Stimulated activated CD8-positive, alpha-beta memory T cell treated with anti-CD3 and anti-CD28 coated beads, Interleukin-12 subunit alpha, Interleukin-12 subunit beta, amount 100 ng/mL, for 24 hours (primary cell): ENCODE measurements around the gene PLB1.

Source experiments
- DNase-seq: peaks from one replicate; pipeline ENCODE4 v3.0.0-alpha.2; 2020; ENCODE audit errors: extremely low read depth

PLB1 gene

DNA sequence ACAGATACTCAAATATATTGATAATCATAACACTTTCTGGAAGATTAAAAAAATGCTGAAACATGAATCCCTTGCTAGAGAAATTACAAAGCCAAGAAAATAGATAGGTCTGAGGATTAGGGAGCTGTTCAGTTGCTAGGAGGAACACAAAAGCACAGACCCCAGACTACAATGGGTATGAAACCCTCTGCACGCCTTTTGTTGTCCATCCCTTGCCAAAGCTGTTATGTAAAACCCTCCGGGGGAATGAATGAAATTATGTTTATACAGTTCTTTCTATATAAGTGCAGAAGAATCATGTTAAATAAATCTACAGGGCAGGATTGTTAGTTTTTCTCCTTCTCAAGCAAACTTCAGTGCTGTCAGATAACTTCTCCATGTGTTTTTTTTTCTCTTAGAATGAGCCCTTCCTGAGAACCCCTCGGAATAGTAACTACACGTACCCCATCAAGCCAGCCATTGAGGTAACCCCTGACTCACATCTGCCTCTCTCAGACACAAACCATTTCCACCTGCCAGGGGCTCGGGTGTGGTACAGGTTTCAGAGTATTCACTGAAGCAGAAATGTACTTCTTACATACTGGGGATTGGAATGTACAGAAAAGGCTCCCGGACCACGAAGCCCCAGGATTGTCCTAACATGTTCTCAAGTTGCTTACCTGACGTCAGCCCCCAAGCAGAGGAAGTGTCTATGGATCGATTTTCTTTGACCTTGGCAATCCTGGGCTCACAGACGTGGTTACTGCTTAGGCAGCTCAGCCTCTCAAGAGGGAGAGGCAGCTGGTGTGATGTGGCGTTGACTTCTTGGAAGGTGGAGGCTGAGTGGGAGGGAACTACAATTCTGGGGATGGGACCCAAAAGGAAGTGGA lies 118.0 kb downstream of the PLB1 start:
- no peak for DNase-seq

GRCh38 chr2:28615706-28616105 lies 119.8 kb downstream of the PLB1 start:
- no peak for DNase-seq

DNA sequence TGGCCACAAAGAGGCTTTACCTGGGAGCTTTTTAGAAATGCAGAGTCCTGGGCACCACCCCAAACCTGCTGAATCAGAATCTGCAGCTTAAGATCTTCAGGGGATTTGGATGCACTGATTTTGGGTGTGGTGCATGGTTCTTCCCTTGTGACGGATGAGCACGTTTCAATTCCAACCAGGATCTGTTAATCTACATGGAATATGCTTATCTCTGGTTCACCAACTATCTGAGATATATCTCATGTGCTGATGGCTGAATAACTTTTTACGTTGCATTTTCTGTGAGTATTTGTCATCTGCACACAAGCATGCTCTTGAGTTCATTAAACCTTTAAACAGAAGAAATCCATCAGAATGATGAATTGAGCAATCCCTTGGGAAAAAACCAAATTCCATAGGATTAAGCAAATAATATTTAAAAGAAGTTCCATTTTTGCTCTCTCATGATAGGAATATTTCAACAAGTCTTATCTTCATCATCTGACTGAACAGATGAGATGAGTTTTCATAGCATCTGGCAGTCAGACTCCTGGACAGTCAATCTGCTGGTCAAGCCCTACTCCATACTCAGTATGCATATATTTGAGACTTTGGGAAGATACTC lies 120.6 kb downstream of the PLB1 start:
- DNase-seq = no peak

DNA sequence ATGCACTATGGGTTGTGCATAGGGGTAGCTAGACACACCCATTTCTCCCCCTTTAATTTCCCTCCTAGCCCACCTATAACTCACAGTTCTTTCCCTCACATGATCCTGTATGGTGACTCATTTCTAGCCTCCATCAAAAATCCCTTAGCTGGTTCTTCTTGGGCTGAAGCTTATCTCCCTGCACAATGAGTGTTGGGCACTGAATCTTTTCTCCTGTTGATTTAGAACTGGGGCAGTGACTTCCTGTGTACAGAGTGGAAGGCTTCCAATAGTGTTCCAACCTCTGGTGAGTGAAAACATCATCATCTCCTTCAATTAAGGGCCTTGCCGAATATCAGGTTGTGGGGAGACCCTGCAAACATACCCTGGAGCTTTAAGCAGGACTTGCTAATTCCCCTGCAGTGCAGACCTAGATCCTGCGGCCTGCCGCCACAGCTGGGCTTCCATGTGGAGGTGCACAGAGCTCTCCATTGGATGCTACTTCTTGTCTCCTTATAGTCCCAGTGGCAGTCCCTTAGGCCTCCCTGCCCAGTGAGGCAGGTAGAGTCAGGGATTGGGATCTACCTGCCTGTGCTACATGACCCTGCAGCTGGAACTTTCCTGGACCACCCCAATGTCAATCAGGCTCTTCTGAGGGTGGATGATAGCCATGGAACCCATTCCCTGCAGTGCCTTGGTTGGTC lies 121.8 kb downstream of the PLB1 start:
- no peak for DNase-seq

- DNase-seq = no peak
Observed at GRCh38 chr2:28618221-28619141, 122.6 kb downstream of the PLB1 start.

- no peak for DNase-seq
Observed at GRCh38 chr2:28619213-28620196, 123.6 kb downstream of the PLB1 start.

DNA sequence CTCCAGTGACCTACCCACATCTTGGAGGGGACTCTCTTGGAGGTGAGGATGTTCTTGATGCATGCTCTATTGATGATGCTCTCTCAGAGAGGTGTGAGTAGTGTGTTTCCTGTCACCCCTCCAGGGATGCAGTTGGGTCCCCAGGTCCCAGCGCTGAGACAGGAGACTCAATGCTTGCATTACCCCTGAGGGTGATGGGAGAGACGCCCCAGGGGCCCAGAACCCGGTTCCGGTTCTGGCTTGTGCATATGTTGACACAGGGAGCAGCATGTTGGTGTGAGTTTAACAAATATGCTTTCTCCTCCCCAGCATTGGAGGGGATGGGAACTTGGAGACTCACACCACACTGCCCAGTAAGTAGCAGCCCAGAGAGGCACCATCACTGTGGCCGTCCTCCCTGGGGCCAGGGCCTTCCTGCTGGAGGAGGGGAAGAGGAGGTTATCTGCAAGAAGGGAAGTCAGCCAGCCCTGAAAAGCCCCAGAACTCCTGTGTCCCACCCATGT lies 124.5 kb downstream of the PLB1 start:
- no peak for DNase-seq

DNA sequence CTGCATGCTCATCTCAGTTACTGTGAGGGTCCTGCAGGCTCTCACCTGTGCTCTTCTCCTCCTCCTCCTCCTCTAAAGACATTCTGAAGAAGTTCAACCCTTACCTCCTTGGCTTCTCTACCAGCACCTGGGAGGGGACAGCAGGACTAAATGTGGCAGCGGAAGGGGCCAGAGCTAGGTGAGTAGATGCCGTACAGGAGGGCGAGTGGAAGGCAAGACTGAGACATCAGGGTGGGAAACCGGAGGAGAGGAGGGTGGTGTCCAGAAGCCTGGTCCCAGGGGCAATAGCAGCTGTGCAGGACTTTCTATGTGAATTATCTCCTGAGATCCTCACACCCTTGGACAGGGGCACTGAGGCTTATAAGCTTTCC lies 124.9 kb downstream of the PLB1 start:
- no peak for DNase-seq

- peak; percentile 47 for DNase-seq
Observed at GRCh38 chr2:28621172-28622100, 125.6 kb downstream of the PLB1 start.

- DNase-seq = no peak
Observed at GRCh38 chr2:28622101-28622499, 126.2 kb downstream of the PLB1 start.

- DNase-seq = no peak
Observed at GRCh38 chr2:28623582-28624405, 127.9 kb downstream of the PLB1 start.

GRCh38 chr2:28624436-28624792 lies 128.6 kb downstream of the PLB1 start:
- no peak for DNase-seq

DNA sequence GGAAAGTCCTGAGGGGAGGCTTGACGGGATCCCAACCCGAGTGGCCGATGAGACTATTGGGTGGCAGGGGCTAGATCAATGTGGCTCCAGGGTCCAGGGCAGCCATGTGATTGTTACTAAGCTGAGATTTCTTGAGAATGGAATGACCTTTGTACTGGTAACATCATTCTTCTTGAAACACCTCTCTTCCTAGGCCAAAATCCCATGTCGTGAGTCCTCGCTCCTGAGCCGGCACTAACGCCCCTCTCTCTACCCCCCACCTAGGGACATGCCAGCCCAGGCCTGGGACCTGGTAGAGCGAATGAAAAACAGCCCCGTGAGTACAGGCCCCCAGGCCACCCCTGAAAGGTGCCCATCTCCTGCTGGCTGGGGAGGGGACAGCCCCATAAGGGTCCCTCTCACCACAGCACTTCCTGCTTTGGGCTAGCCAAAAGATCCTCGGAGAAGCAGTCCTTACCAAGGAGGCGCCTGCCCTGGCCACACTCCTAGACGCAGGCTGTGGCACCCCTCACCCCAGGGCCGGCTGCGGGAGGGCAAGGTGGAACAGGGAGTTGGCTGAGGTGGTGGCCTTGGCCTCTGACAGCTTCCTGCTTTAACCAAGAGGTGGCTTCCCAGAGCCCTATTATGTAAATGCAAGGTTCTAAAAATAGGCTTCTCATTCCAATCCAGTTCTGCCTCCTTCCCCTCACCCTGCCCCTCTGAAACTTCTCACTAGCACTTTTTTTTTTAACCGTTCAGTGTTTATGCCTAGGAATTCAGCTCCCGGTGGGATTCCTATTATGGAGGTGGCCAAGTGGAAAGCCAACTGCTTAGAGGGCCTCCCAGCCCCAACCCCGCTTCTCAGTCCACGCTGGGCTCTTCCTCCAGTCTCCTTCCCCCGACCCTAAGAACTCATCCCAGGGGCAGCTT lies 129.2 kb downstream of the PLB1 start:
- DNase-seq = no peak

GRCh38 chr2:28626376-28626775 lies 130.5 kb downstream of the PLB1 start:
- DNase-seq = no peak

DNA sequence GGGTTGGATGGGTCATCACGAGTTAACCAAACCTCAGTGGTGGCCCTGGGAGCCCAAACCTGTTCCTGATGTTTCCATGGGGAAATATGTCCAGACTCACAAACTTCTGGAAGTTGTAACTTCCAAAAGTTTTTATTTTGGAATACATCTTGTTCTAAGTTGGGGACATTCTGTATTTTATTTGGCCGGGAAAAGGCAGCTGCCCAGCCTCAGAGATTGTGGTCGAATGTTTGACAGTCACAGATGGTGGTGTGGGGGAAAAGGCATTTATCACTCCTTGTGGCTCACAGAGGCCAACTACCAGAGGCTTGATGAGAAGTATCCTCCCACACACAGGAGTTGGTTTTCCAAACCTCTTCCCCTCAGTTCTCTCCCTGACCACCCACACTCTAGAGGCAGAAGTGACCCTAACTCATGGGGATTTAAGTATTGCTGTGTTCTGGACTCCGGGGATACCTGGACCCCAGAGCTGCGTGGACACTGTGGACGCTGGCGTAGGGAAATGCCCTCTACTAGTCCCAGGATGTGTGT lies 131.1 kb downstream of the PLB1 start:
- DNase-seq = no peak

DNA sequence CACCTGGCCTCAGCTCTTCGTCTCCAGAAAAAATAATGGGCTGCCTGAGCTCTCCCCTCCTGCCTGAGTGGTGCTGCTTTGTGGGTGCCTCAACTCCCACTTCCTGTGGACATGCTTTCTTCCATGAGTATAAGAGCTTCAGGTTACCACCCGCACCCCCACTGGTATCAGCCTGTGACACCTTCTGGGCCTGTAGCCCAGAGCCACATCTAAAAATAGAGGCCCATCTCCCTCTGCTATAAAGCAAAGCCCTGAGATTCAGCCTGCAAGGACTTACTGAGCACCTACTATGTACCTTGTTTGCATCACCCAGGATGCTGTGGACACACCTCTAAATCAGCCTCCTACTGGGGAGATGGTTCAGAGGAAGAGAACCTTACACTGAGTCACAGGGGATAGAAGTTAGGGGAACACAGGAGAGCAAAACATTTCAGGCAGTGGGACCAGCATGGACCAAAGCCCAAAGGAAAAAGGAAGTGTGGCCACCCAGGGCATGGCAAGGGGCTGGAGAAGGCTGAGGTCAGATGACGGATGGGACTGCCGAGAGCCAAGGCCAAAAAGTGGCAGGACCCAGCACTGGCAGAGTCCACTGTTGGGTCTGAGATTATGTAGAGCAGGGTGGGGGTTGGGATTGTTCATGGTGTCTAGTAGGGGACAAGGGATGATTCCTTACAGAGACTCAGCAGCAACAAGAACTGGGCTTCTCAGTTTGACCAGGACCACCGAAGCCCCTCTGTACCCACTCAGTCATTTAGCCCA lies 132.0 kb downstream of the PLB1 start:
- DNase-seq = no peak
